Measurements from ENCODE around the gene GABRG3. TPM values are rescaled to one million over a fixed set of nuclear protein-coding genes. Genes with fewer than 3 reads are reported as not detected.

GABRG3 gene
- total and polyA plus RNA-seq, 9 of the 15 experiments (the other 6 are each of a cell fraction or from before 2014, with no cell fraction given): 4.0 to 15.1 (median 11.2) TPM

DNA sequence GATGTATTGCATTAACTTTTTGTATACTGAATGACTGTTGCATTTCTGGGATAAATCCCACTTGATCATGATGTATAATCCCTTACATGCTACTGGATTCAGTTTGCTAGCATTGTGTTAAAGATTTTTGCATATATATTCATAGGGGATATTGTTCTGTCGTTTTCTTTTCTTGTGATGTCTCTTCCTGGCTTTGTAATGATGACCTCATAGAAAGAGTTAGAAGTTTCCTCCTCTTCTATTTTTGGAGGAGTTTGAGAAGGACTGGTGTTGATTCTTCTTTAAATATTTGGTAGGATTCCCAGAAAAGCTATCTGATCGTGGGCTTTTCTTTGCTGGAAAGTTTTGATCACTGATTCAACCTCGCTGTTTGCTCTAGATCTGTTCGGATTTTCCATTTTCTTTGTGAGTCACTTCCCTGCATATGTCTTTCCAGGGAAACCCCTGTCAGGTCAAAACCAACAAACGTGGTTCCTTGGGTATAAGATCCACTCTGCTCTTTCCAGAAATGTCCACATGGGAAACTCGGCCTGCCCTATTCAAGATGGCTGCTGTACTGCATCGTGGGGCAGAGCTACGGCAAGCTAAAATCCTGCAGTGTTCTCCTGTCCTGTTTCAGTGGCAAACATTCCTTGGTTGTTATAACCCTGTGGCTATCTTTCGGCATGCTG, 120.4 kb downstream of the GABRG3 start:
- ATAC-seq (no peak), DNase-seq (ENCODE audit: extremely low read depth in 1 of 4, low spot score in 3 of 4) (peak in 3 of 4 experiments; percentile 27 to 33 (median 32)), FAIRE-seq (no peak)
- Histone ChIP-seq H3K9me3 (replicated peaks; ENCODE audit: control insufficient read depth, insufficient read depth, low read depth, low read length) (peaks cover 4% of the 10 kb centered on the region), H3K27ac (ENCODE audit: extremely low read depth, low read depth, low read length) (peak overlapping the region; percentile 70), H3K27me3 (ENCODE audit: control insufficient read depth in 2 of 2, insufficient read depth in 2 of 2, low read length in 2 of 2) (no peaks in the 10 kb centered on the region), H3K9ac (ENCODE audit: insufficient read depth in 1 of 2, low read depth in 2 of 2, low read length in 2 of 2) (peak overlapping the region; percentile 47 to 53; a peak in 3 of 4 replicates), H3K36me3 (ENCODE audit: control insufficient read depth, insufficient read depth, low read length) (peaks cover 27% of the 10 kb centered on the region), H4K20me1 (replicated peaks; ENCODE audit: control insufficient read depth, insufficient read depth, low read length) (no peaks in the 10 kb centered on the region; the same call in 1 of the 2 replicates), H3K4me2 (ENCODE audit: insufficient read depth, low read length) (peak overlapping the region; percentile 67), H3K9me1 (ENCODE audit: control insufficient read depth, insufficient read depth, low read length) (no peaks in the 10 kb centered on the region), H3K79me2 (ENCODE audit: control insufficient read depth, insufficient read depth, low read length) (peaks cover 85% of the 10 kb centered on the region), H2AFZ (ENCODE audit: low read depth, low read length) (peak overlapping the region; percentile 63), H3K4me3 (peak overlapping the region; percentile 12; the same call in 1 of the 2 replicates), H3K4me1 (replicated peaks in 1 of 2; ENCODE audit: control insufficient read depth in 2 of 2, insufficient read depth in 2 of 2, low read length in 2 of 2) (peaks cover 28 to 33% of the 10 kb centered on the region in 2 experiments)
- WGBS (ENCODE audit: insufficient coverage, low coverage, missing lambda C conversion rate): 18% methylated on average over 9 of the region's 9 CpGs
- ChIA-PET POLR2A (no interaction called here), CTCF (ENCODE audit: low intra/inter-chr PET ratio) (no interaction called here)
- intact Hi-C loops (cut with micrococcal nuclease) (no loop called here), in situ Hi-C loops (cut with MboI) (no loop called here)
- BruUV-seq (replicated peaks): no TSS peak
- TF ChIP-seq ATF7 (IDR thresholded peaks at IDR 0.05) (peak; percentile 67), NR2C2 (CRISPR knock-in tag; IDR thresholded peaks at IDR 0.05) (no peak), NR2C2 (tag; IDR thresholded peaks at IDR 0.05) (peak; percentile 44; the same call in 1 of the 2 replicates), DDX20 (tag; IDR thresholded peaks at IDR 0.05; ENCODE audit: low read depth) (0 out of 2 replicates have a peak, but pooled peaks have one; percentile 61), YY1 (IDR thresholded peaks at IDR 0.05; ENCODE audit: borderline replicate concordance in 1 of 3, control insufficient read depth in 1 of 3, extremely low read depth in 1 of 3, insufficient read depth in 3 of 3, insufficient read length in 1 of 3, insufficient replicate concordance in 2 of 3, low read depth in 1 of 3, low read length in 2 of 3) (peak; percentile 47 to 89 (median 51)), NFYB (IDR thresholded peaks at IDR 0.05; ENCODE audit: extremely low read depth, insufficient read length) (no peak), NBN (IDR thresholded peaks at IDR 0.05; ENCODE audit: low read depth) (no peak), TEAD2 (tag; IDR thresholded peaks at IDR 0.05) (peak; percentile 50; the same call in 1 of the 2 replicates), HINFP (tag; conservative IDR thresholded peaks at IDR 0.05; ENCODE audit: low read depth) (peak; percentile 52), PYGO2 (tag; IDR thresholded peaks at IDR 0.05) (0 out of 2 replicates have a peak, but pooled peaks have one; percentile 9), ZNF324 (CRISPR knock-in tag; IDR thresholded peaks at IDR 0.05) (no peak), PHB2 (IDR thresholded peaks at IDR 0.05; ENCODE audit: low read depth) (no peak), SIX5 (IDR thresholded peaks at IDR 0.05; ENCODE audit: borderline replicate concordance in 1 of 2, insufficient read depth in 1 of 2, low read depth in 1 of 2, low read length in 2 of 2) (no peak), ETS2 (tag; IDR thresholded peaks at IDR 0.05; ENCODE audit: borderline replicate concordance, poor library complexity, severe bottlenecking) (no peak), ATF3 (IDR thresholded peaks at IDR 0.05) (peak; percentile 68), ATF3 (CRISPR knock-in tag; conservative IDR thresholded peaks at IDR 0.05) (no peak), DMBX1 (CRISPR knock-in tag; IDR thresholded peaks at IDR 0.05; ENCODE audit: borderline replicate concordance) (peak; percentile 55; the same call in 1 of the 2 replicates), ADNP (tag; IDR thresholded peaks at IDR 0.05) (0 out of 2 replicates have a peak, but pooled peaks have one; percentile 9), ZNF766 (CRISPR knock-in tag; conservative IDR thresholded peaks at IDR 0.05) (peak; percentile 62; the same call in 1 of the 2 replicates)

Data from K562 (cell line).